ENCODE measurements around the gene TNS1.

DNA sequence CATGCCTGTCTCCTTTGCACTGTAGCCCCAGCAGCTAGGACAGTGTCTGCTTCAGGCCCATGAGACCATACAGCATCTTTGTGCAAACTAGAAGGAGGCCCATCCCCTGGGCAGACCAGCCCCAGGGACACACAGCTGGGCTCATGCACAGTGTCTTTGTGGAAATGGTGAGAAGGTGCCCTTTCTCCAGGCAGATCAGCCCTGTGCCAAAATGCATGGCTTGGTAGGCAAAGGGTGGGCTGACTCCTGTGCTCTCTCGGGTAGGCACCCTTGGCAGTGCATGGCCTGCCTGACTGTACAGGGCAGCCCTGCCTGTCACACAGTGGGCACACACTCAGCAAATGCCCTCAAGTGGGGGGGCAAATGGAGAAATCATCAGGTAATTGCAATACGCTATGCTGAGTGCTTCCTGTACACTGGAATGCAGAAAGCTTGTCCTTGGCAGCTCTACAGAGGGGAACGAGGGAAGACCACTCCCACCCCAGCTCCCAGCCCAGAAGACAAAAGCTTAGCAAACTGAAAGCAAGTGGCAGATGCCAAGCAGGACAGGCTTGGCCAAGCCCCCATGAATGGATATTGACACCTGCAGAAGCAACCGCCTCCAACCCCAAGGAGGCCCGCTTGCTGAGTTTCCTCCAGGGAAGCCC lies 21.6 kb downstream of the TNS1 start:
- TF ChIP-seq SP1 (IDR thresholded peaks at IDR 0.05; ENCODE audit: low read depth, low read length) (no peak), POLR2A (IDR thresholded peaks at IDR 0.05; ENCODE audit: low read depth, low read length) (no peak), EP300 (IDR thresholded peaks at IDR 0.05; ENCODE audit: borderline replicate concordance in 1 of 2, control insufficient read depth in 1 of 2, low read depth in 2 of 2, low read length in 2 of 2) (no peak), ZNF24 (IDR thresholded peaks at IDR 0.05) (no peak), BMI1 (IDR thresholded peaks at IDR 0.05; ENCODE audit: borderline replicate concordance) (no peak), NR2C1 (IDR thresholded peaks at IDR 0.05) (no peak), MYC (IDR thresholded peaks at IDR 0.05; ENCODE audit: insufficient read depth, insufficient read length, insufficient replicate concordance, low read length, severe bottlenecking) (no peak), HCFC1 (IDR thresholded peaks at IDR 0.05; ENCODE audit: low read length) (no peak), TAF1 (IDR thresholded peaks at IDR 0.05; ENCODE audit: borderline replicate concordance, low read depth, low read length) (no peak), SRF (IDR thresholded peaks at IDR 0.05; ENCODE audit: low read depth in 2 of 2, low read length in 2 of 2) (no peak)
- TF ChIP-seq, protein P1, sequence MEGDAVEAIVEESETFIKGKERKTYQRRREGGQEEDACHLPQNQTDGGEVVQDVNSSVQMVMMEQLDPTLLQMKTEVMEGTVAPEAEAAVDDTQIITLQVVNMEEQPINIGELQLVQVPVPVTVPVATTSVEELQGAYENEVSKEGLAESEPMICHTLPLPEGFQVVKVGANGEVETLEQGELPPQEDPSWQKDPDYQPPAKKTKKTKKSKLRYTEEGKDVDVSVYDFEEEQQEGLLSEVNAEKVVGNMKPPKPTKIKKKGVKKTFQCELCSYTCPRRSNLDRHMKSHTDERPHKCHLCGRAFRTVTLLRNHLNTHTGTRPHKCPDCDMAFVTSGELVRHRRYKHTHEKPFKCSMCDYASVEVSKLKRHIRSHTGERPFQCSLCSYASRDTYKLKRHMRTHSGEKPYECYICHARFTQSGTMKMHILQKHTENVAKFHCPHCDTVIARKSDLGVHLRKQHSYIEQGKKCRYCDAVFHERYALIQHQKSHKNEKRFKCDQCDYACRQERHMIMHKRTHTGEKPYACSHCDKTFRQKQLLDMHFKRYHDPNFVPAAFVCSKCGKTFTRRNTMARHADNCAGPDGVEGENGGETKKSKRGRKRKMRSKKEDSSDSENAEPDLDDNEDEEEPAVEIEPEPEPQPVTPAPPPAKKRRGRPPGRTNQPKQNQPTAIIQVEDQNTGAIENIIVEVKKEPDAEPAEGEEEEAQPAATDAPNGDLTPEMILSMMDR (IDR thresholded peaks at IDR 0.05 in 2 of 3, conservative IDR thresholded peaks at IDR 0.05 in 1 of 3; ENCODE audit: control insufficient read depth in 2 of 3, extremely low read depth in 1 of 3, insufficient read depth in 1 of 3, low read depth in 3 of 3, low read length in 3 of 3), result no peak
- TF ChIP-seq, protein P2, sequence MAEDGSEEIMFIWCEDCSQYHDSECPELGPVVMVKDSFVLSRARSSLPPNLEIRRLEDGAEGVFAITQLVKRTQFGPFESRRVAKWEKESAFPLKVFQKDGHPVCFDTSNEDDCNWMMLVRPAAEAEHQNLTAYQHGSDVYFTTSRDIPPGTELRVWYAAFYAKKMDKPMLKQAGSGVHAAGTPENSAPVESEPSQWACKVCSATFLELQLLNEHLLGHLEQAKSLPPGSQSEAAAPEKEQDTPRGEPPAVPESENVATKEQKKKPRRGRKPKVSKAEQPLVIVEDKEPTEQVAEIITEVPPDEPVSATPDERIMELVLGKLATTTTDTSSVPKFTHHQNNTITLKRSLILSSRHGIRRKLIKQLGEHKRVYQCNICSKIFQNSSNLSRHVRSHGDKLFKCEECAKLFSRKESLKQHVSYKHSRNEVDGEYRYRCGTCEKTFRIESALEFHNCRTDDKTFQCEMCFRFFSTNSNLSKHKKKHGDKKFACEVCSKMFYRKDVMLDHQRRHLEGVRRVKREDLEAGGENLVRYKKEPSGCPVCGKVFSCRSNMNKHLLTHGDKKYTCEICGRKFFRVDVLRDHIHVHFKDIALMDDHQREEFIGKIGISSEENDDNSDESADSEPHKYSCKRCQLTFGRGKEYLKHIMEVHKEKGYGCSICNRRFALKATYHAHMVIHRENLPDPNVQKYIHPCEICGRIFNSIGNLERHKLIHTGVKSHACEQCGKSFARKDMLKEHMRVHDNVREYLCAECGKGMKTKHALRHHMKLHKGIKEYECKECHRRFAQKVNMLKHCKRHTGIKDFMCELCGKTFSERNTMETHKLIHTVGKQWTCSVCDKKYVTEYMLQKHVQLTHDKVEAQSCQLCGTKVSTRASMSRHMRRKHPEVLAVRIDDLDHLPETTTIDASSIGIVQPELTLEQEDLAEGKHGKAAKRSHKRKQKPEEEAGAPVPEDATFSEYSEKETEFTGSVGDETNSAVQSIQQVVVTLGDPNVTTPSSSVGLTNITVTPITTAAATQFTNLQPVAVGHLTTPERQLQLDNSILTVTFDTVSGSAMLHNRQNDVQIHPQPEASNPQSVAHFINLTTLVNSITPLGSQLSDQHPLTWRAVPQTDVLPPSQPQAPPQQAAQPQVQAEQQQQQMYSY (CRISPR knock-in tag; IDR thresholded peaks at IDR 0.05), result no peak
